ENCODE results near the gene GAS2L1. TPM values are rescaled to one million over a fixed set of nuclear protein-coding genes. Genes with fewer than 3 reads are reported as not detected.

The GAS2L1 gene
- total RNA-seq, 2 donors from 2014 or later: 85.8 to 159 TPM

GRCh38 chr22:29305836-29306174, 645 bp upstream of the GAS2L1 start:
- H3K36me3 ChIP-seq: no peaks in the 10 kb centered on the region
- H3K27ac ChIP-seq: no peak overlapping the region
- TF ChIP-seq POLR2A (IDR thresholded peaks at IDR 0.05): no peak
- no peak for TF ChIP-seq CTCF (IDR thresholded peaks at IDR 0.05)
- no peak for TF ChIP-seq POLR2AphosphoS5 (IDR thresholded peaks at IDR 0.05)
- H3K4me3 ChIP-seq: peak overlapping the region in 1 of 2 donors; percentile 59
- intact Hi-C loops (cut with DNase I): loop anchor here (1.0 to 2.0 kb wide), 2 partner anchors 53 to 82 kb away; partner anchors contain the start of gene AP1B1
- peaks cover 24% of the 10 kb centered on the region for H3K4me1 ChIP-seq (replicated peaks)
- H3K9me3 ChIP-seq: no peaks in the 10 kb centered on the region
- H3K27me3 ChIP-seq (replicated peaks; ENCODE audit: insufficient read depth): no peaks in the 10 kb centered on the region
- WGBS: 43% methylated on average over 7 of the region's 7 CpGs
- no peak for DNase-seq (ENCODE audit: low spot score)

GRCh38 chr22:29306835-29307595, 565 bp downstream of the GAS2L1 start:
- TF ChIP-seq CTCF (IDR thresholded peaks at IDR 0.05) (peak in 3 of 4 experiments; percentile 15 to 46 (median 17)), POLR2A (IDR thresholded peaks at IDR 0.05) (peak; percentile 40), POLR2AphosphoS5 (IDR thresholded peaks at IDR 0.05) (peak; percentile 49)
- DNase-seq (ENCODE audit: low spot score): peak; percentile 77
- WGBS: 4% methylated on average over 73 of the region's 83 CpGs
- Histone ChIP-seq H3K4me1 (replicated peaks) (peaks cover 32% of the 10 kb centered on the region), H3K27ac (peak overlapping the region; percentile 56 to 89), H3K4me3 (peak overlapping the region; percentile 59 to 97), H3K9me3 (no peaks in the 10 kb centered on the region), H3K27me3 (replicated peaks; ENCODE audit: insufficient read depth) (no peaks in the 10 kb centered on the region), H3K36me3 (no peaks in the 10 kb centered on the region)
- intact Hi-C loops (cut with DNase I): loop anchor here (1.0 to 2.0 kb wide), 2 partner anchors 52 to 81 kb away; partner anchors contain the start of gene AP1B1

- Histone ChIP-seq H3K27me3 (replicated peaks; ENCODE audit: insufficient read depth) (no peaks in the 10 kb centered on the region), H3K36me3 (no peaks in the 10 kb centered on the region), H3K27ac (peak overlapping the region; percentile 56 to 89), H3K4me3 (peak overlapping the region; percentile 59 to 97), H3K9me3 (no peaks in the 10 kb centered on the region), H3K4me1 (replicated peaks) (peaks cover 32% of the 10 kb centered on the region)
- no peak for TF ChIP-seq POLR2AphosphoS5 (IDR thresholded peaks at IDR 0.05)
- no peak for DNase-seq (ENCODE audit: low spot score)
- 73% methylated on average over 20 of the region's 20 CpGs for WGBS
- intact Hi-C loops (cut with DNase I): loop anchor here (2.0 kb wide), 1 partner anchor 51 kb away; no protein-coding TSS in a partner anchor
Measured at GRCh38 chr22:29307596-29308147, 1.2 kb downstream of the GAS2L1 start.

GRCh38 chr22:29308148-29308790, 1.8 kb downstream of the GAS2L1 start:
- no peak for TF ChIP-seq POLR2A (IDR thresholded peaks at IDR 0.05)
- TF ChIP-seq POLR2AphosphoS5 (IDR thresholded peaks at IDR 0.05): no peak
- TF ChIP-seq CTCF (IDR thresholded peaks at IDR 0.05): no peak
- Histone ChIP-seq H3K36me3 (no peaks in the 10 kb centered on the region), H3K4me1 (replicated peaks) (peaks cover 32% of the 10 kb centered on the region), H3K4me3 (peak overlapping the region in 1 of 2 donors; percentile 97), H3K27me3 (replicated peaks; ENCODE audit: insufficient read depth) (no peaks in the 10 kb centered on the region), H3K27ac (peak overlapping the region; percentile 11 to 89), H3K9me3 (no peaks in the 10 kb centered on the region)
- WGBS: 48% methylated on average over 38 of the region's 50 CpGs
- DNase-seq (ENCODE audit: low spot score): no peak
- intact Hi-C loops (cut with DNase I): no loop called here

GRCh38 chr22:29308791-29309262, 2.4 kb downstream of the GAS2L1 start:
- Histone ChIP-seq H3K36me3 (no peaks in the 10 kb centered on the region), H3K27me3 (replicated peaks; ENCODE audit: insufficient read depth) (no peaks in the 10 kb centered on the region), H3K4me1 (replicated peaks) (peaks cover 37% of the 10 kb centered on the region), H3K27ac (peak overlapping the region in 1 of 2 donors; percentile 89), H3K4me3 (peak overlapping the region in 1 of 2 donors; percentile 97), H3K9me3 (no peaks in the 10 kb centered on the region)
- WGBS: 79% methylated on average over 13 of the region's 13 CpGs
- DNase-seq (ENCODE audit: low spot score): no peak
- intact Hi-C loops (cut with DNase I): no loop called here
- TF ChIP-seq POLR2AphosphoS5 (IDR thresholded peaks at IDR 0.05) (no peak), CTCF (IDR thresholded peaks at IDR 0.05) (no peak), POLR2A (IDR thresholded peaks at IDR 0.05) (no peak)
